OCI-LY3 (cell line): ENCODE data around the gene ADSS1.

Source experiments
- H2AFZ ChIP-seq: fragments of 200-600, 300-600 bp; shearing (Covaris generic); 2 replicates; pipeline ENCODE4 v1.6.0; 2014; ENCODE audit warnings: antibody characterized with exemption, low read depth, low read length
- H3K27ac ChIP-seq: fragments of 200-600, 300-600 bp; sonication (generic); 2 replicates; pipeline ENCODE4 v1.5.1; 2014; ENCODE audit warnings: mild to moderate bottlenecking, low read length, moderate library complexity, mixed read lengths
- H3K27me3 ChIP-seq: fragments of 200-600, 300-600 bp; sonication (generic); 2 replicates; pipeline ENCODE4 v1.6.1; 2014; ENCODE audit warnings: low read depth, low read length, mixed read lengths
- H3K36me3 ChIP-seq: fragments of 200-600, 300-600 bp; sonication (generic); replicated peaks from 2 replicates; pipeline ENCODE3; 2014; ENCODE audit warnings: low read depth, low read length, mixed read lengths
- H3K4me1 ChIP-seq: fragments of 300-600, 200-600 bp; sonication (generic); 2 replicates; pipeline ENCODE4 v1.6.1; 2014; ENCODE audit warnings: low read length, mixed read lengths
- H3K4me2 ChIP-seq: fragments of 200-600, 300-600 bp; sonication (generic); 2 replicates; pipeline ENCODE4 v1.6.1; 2014; ENCODE audit warnings: low read length, mixed read lengths
- H3K4me3 ChIP-seq: fragments of 300-600, 200-600 bp; sonication (generic); 2 replicates; pipeline ENCODE4 v1.5.1; 2014; ENCODE audit warnings: antibody characterized with exemption, mild to moderate bottlenecking, low read length, moderate library complexity
- H3K79me2 ChIP-seq: fragments of 300-600, 200-600 bp; shearing (Covaris generic); 2 replicates; pipeline ENCODE4 v1.6.1; 2014; ENCODE audit warnings: mild to moderate bottlenecking, low read length, mixed read lengths
- H3K9ac ChIP-seq: fragments of 300-600, 200-600 bp; shearing (Covaris generic); 2 replicates; pipeline ENCODE4 v1.6.0; 2014; ENCODE audit warnings: mild to moderate bottlenecking, low read length, moderate library complexity
- H3K9me3 ChIP-seq: fragments of 200-600, 300-600 bp; shearing (Covaris generic); 2 replicates; pipeline ENCODE4 v1.6.1; 2014; ENCODE audit warnings: low read length, mixed read lengths; ENCODE audit not compliant: insufficient read depth
- H4K20me1 ChIP-seq: fragments of 200-600, 300-600 bp; sonication (generic); 2 replicates; pipeline ENCODE4 v1.6.1; 2016; ENCODE audit warnings: low read length, mixed read lengths; ENCODE audit not compliant: insufficient read depth
- EZH2phosphoT487 ChIP-seq: fragments of 200-600 bp; shearing (Covaris generic); IDR thresholded peaks from 2 replicates; pipeline ENCODE4 v1.6.1; 2018; ENCODE audit warnings: antibody characterized with exemption, mixed run types, low read depth
- TF ChIP-seq, protein P1 (sequence below): fragments of 200-600, 300-600 bp; sonication (generic); IDR thresholded peaks from 2 replicates; pipeline ENCODE4 v1.5.1; 2014; ENCODE audit warnings: antibody characterized with exemption, low read length, low read depth

ADSS1 gene

GRCh38 chr14:104718147-104718546 is 5.9 kb upstream of the ADSS1 start:
- no peaks in the 10 kb centered on the region for H3K36me3 ChIP-seq
- no peaks in the 10 kb centered on the region for H3K4me1 ChIP-seq
- no peak overlapping the region for H2AFZ ChIP-seq
- H3K4me2 ChIP-seq: no peak overlapping the region
- H3K79me2 ChIP-seq: no peaks in the 10 kb centered on the region
- TF ChIP-seq, protein P1, sequence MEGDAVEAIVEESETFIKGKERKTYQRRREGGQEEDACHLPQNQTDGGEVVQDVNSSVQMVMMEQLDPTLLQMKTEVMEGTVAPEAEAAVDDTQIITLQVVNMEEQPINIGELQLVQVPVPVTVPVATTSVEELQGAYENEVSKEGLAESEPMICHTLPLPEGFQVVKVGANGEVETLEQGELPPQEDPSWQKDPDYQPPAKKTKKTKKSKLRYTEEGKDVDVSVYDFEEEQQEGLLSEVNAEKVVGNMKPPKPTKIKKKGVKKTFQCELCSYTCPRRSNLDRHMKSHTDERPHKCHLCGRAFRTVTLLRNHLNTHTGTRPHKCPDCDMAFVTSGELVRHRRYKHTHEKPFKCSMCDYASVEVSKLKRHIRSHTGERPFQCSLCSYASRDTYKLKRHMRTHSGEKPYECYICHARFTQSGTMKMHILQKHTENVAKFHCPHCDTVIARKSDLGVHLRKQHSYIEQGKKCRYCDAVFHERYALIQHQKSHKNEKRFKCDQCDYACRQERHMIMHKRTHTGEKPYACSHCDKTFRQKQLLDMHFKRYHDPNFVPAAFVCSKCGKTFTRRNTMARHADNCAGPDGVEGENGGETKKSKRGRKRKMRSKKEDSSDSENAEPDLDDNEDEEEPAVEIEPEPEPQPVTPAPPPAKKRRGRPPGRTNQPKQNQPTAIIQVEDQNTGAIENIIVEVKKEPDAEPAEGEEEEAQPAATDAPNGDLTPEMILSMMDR: no peak
- TF ChIP-seq EZH2phosphoT487: no peak
- no peak overlapping the region for H3K4me3 ChIP-seq
- H3K9me3 ChIP-seq: no peaks in the 10 kb centered on the region
- H3K27ac ChIP-seq: no peak overlapping the region
- no peak overlapping the region for H3K9ac ChIP-seq
- H3K27me3 ChIP-seq: no peaks in the 10 kb centered on the region
- H4K20me1 ChIP-seq: no peaks in the 10 kb centered on the region

DNA sequence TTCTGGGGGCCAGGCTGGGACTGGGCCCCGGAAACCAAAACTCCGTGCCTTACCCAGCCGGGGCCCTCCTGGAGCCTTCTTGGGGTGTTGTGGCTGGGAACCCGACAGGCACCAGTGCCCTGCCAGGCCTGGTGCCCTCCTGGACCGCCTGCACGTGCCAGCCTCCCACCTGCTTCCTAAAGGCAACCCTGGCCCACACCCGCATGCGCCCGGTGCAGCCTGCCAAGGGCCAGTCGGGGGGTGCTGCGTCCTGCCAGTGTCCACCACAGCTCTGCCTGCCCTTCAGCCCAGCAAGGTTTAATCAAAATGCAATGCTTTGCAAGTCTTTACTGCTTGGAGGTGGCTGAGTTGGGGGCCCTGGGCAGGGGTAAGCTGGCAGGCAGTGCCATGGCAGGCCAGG is 5.2 kb upstream of the ADSS1 start:
- TF ChIP-seq, protein P1: no peak
- TF ChIP-seq EZH2phosphoT487: no peak
- Histone ChIP-seq H3K4me3 (no peak overlapping the region), H3K4me2 (no peak overlapping the region), H3K9ac (no peak overlapping the region), H2AFZ (no peak overlapping the region), H4K20me1 (no peaks in the 10 kb centered on the region), H3K27me3 (no peaks in the 10 kb centered on the region), H3K79me2 (no peaks in the 10 kb centered on the region), H3K9me3 (no peaks in the 10 kb centered on the region), H3K4me1 (no peaks in the 10 kb centered on the region), H3K27ac (no peak overlapping the region), H3K36me3 (no peaks in the 10 kb centered on the region)

GRCh38 chr14:104719343-104719742 is 4.7 kb upstream of the ADSS1 start:
- Histone ChIP-seq H3K4me2 (no peak overlapping the region), H3K79me2 (no peaks in the 10 kb centered on the region), H3K27me3 (peaks cover 1% of the 10 kb centered on the region; the same call in 1 of the 2 replicates), H3K9me3 (no peaks in the 10 kb centered on the region), H2AFZ (no peak overlapping the region), H3K4me1 (no peaks in the 10 kb centered on the region), H3K27ac (no peak overlapping the region), H3K36me3 (no peaks in the 10 kb centered on the region), H3K9ac (no peak overlapping the region), H4K20me1 (no peaks in the 10 kb centered on the region), H3K4me3 (no peak overlapping the region)
- no peak for TF ChIP-seq EZH2phosphoT487
- TF ChIP-seq, protein P1: no peak

DNA sequence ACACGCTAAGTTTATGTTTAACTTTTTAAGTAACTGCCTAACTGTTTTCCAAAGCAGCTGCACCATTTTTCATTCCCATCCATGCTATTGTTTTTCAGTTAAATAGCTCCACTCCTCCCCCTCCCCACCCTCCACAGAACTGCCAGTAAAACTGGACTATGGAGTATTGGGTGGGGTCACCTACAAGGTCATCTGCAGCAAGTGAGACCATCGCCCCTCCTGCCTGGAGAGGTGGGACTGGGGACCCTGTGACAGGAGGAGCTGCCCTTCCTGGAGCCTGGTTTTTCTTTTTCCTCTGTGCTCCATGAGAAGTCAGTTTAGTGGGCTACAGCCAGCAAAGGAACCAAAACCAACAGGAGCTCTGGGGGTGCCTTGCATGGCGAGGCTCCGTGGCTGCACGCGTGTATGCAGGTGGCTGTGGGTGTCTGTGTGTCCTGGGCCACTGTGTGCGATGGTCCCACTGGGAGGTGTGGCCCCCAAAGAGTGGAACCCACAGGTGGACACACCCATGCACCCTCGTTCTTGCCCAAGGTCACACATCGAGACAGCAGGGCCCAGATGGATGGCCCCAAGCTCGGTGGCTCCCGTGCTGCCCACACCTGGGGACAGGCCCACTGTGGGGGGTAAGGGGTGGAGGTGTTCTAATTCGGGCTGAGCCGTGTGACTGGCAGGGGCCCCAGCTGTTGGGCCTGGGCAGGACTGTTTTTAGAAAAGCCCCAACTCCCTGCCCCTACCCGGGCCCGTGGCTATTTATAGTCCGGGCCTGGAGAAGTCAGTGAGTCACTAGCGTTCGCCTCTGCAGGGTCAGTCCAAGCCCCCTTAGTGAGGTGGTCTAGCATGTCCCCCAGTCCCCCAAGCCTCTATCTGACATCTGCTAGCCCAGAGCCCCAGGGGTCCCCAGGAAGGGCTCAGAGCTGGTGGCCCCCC is 2.3 kb upstream of the ADSS1 start:
- H3K9me3 ChIP-seq: no peaks in the 10 kb centered on the region
- no peak overlapping the region for H3K4me3 ChIP-seq
- TF ChIP-seq EZH2phosphoT487: no peak
- TF ChIP-seq, protein P1: no peak
- no peak overlapping the region for H3K9ac ChIP-seq
- H3K27me3 ChIP-seq: peaks cover 20% of the 10 kb centered on the region
- H3K36me3 ChIP-seq: no peaks in the 10 kb centered on the region
- no peaks in the 10 kb centered on the region for H3K4me1 ChIP-seq
- H3K4me2 ChIP-seq: no peak overlapping the region
- no peaks in the 10 kb centered on the region for H3K79me2 ChIP-seq
- no peak overlapping the region for H2AFZ ChIP-seq
- H3K27ac ChIP-seq: no peak overlapping the region
- H4K20me1 ChIP-seq: no peaks in the 10 kb centered on the region
